GM23338 (cell line): Measurements from ENCODE around the gene CCNA2.

Source experiments
- CREB1 ChIP-seq: fragments of 250-450 bp; sonication (Bioruptor Pico); IDR thresholded peaks from 2 replicates; pipeline ENCODE4 v1.5.0; 2020; ENCODE audit warnings: low read depth, mild to moderate bottlenecking, moderate library complexity
- EZH2 ChIP-seq: fragments of 200-600 bp; sonication (generic); IDR thresholded peaks from one replicate; pipeline ENCODE4 v1.8.0; 2017; ENCODE audit warnings: antibody characterized with exemption, mild to moderate bottlenecking, low read depth; ENCODE audit not compliant: unreplicated experiment
- EZH2phosphoT487 ChIP-seq: fragments of 200-600 bp; sonication (generic); IDR thresholded peaks from one replicate; pipeline ENCODE4 v1.8.1; 2018; ENCODE audit warnings: antibody characterized with exemption; ENCODE audit not compliant: unreplicated experiment
- JUNB ChIP-seq: IDR thresholded peaks from one replicate; pipeline ENCODE4 v1.6.1; 2016; ENCODE audit warnings: antibody characterized with exemption; ENCODE audit not compliant: unreplicated experiment
- NANOG ChIP-seq: IDR thresholded peaks from 2 replicates; pipeline ENCODE4 v1.6.1; 2016; ENCODE audit warnings: antibody characterized with exemption, borderline replicate concordance
- POLR2AphosphoS5 ChIP-seq: IDR thresholded peaks from 2 replicates; pipeline ENCODE4 v1.6.1; 2016; ENCODE audit warnings: antibody characterized with exemption, low read depth
- STAT1 ChIP-seq: IDR thresholded peaks from one replicate; pipeline ENCODE4 v1.6.1; 2016; ENCODE audit warnings: antibody characterized with exemption; ENCODE audit not compliant: unreplicated experiment
- ZNF331 ChIP-seq: fragments of 250-450 bp; sonication (Bioruptor Pico); IDR thresholded peaks from 2 replicates; pipeline ENCODE4 v1.5.0; 2020; ENCODE audit warnings: low read depth, mild to moderate bottlenecking, moderate library complexity
- TF ChIP-seq, protein P1 (sequence below), 2 experiments: fragments of 200-600 bp in 1 of 2; sonication (generic) in 1 of 2; conservative IDR thresholded peaks; 2 replicates each; pipeline versions ENCODE4 v1.5.1 to v1.6.1; 2016 to 2017; ENCODE audit warnings: antibody characterized with exemption in 2 of 2, low read depth in 2 of 2, mild to moderate bottlenecking in 2 of 2, moderate library complexity in 1 of 2
- TF ChIP-seq, protein P2 (sequence below): IDR thresholded peaks from one replicate; pipeline ENCODE4 v1.6.1; 2018; ENCODE audit warnings: antibody characterized with exemption; ENCODE audit not compliant: unreplicated experiment

DNA sequence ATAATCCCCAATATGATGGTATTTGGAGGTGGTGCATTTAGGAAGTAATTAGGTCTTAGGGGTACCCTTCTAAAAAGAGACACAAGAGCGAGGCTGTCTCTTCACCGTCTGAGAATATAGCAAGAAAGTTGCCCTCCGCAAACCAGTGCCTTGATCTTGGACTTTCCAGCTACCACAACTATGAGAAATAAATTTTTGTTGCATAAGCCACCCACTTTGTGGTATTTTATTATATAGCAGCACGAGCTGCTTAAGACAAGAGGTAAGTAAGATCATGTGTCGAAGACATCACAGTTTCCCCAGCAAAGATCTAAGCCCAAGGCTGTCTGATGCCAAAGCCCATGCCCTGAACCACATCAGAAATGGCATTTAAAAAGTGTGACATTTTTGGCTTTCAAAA is 32.2 kb downstream of the CCNA2 start:
- no peak for TF ChIP-seq EZH2phosphoT487
- TF ChIP-seq, protein P1, sequence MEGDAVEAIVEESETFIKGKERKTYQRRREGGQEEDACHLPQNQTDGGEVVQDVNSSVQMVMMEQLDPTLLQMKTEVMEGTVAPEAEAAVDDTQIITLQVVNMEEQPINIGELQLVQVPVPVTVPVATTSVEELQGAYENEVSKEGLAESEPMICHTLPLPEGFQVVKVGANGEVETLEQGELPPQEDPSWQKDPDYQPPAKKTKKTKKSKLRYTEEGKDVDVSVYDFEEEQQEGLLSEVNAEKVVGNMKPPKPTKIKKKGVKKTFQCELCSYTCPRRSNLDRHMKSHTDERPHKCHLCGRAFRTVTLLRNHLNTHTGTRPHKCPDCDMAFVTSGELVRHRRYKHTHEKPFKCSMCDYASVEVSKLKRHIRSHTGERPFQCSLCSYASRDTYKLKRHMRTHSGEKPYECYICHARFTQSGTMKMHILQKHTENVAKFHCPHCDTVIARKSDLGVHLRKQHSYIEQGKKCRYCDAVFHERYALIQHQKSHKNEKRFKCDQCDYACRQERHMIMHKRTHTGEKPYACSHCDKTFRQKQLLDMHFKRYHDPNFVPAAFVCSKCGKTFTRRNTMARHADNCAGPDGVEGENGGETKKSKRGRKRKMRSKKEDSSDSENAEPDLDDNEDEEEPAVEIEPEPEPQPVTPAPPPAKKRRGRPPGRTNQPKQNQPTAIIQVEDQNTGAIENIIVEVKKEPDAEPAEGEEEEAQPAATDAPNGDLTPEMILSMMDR (conservative IDR thresholded peaks at IDR 0.05; ENCODE audit: low read depth in 2 of 2): no peak
- TF ChIP-seq CREB1 (CRISPR knock-in tag): no peak
- no peak for TF ChIP-seq NANOG
- no peak for TF ChIP-seq STAT1
- TF ChIP-seq EZH2: no peak
- TF ChIP-seq, protein P2, sequence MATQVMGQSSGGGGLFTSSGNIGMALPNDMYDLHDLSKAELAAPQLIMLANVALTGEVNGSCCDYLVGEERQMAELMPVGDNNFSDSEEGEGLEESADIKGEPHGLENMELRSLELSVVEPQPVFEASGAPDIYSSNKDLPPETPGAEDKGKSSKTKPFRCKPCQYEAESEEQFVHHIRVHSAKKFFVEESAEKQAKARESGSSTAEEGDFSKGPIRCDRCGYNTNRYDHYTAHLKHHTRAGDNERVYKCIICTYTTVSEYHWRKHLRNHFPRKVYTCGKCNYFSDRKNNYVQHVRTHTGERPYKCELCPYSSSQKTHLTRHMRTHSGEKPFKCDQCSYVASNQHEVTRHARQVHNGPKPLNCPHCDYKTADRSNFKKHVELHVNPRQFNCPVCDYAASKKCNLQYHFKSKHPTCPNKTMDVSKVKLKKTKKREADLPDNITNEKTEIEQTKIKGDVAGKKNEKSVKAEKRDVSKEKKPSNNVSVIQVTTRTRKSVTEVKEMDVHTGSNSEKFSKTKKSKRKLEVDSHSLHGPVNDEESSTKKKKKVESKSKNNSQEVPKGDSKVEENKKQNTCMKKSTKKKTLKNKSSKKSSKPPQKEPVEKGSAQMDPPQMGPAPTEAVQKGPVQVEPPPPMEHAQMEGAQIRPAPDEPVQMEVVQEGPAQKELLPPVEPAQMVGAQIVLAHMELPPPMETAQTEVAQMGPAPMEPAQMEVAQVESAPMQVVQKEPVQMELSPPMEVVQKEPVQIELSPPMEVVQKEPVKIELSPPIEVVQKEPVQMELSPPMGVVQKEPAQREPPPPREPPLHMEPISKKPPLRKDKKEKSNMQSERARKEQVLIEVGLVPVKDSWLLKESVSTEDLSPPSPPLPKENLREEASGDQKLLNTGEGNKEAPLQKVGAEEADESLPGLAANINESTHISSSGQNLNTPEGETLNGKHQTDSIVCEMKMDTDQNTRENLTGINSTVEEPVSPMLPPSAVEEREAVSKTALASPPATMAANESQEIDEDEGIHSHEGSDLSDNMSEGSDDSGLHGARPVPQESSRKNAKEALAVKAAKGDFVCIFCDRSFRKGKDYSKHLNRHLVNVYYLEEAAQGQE: no peak
- TF ChIP-seq POLR2AphosphoS5: no peak
- no peak for TF ChIP-seq ZNF331 (CRISPR knock-in tag)
- TF ChIP-seq JUNB: no peak
